Loucy (cell line): ENCODE data around the gene LRRC10B.

Experiments
- H2AFZ ChIP-seq: fragments of 200-600 bp; sonication (generic); 2 replicates; pipeline ENCODE4 v1.6.0; 2016; ENCODE audit warnings: antibody characterized with exemption, mild to moderate bottlenecking, low read length, moderate library complexity
- H3F3A ChIP-seq: fragments of 200-600 bp; 2 replicates; pipeline ENCODE4 v1.6.0; 2016; ENCODE audit warnings: antibody characterized with exemption, low read depth, mild to moderate bottlenecking
- H3K27me3 ChIP-seq: fragments of 200-600 bp; sonication (generic); 2 replicates; pipeline ENCODE4 v1.6.1; 2014; ENCODE audit warnings: low read length, mild to moderate bottlenecking; ENCODE audit not compliant: insufficient read depth, poor library complexity, severe bottlenecking
- H3K36me3 ChIP-seq: fragments of 200-600 bp; sonication (generic); 2 replicates; pipeline ENCODE4 v1.6.1; 2016; ENCODE audit warnings: low read length; ENCODE audit not compliant: insufficient read depth
- H3K4me1 ChIP-seq: fragments of 200-600 bp; sonication (generic); 2 replicates; pipeline ENCODE4 v1.5.1; 2014; ENCODE audit warnings: low read length, mild to moderate bottlenecking; ENCODE audit not compliant: insufficient read depth, poor library complexity, severe bottlenecking
- H3K4me2 ChIP-seq: fragments of 200-600 bp; sonication (generic); 2 replicates; pipeline ENCODE4 v1.6.0; 2014; ENCODE audit warnings: antibody characterized with exemption, low read length, low read depth, mild to moderate bottlenecking; ENCODE audit not compliant: poor library complexity, severe bottlenecking
- H3K4me3 ChIP-seq: fragments of 200-600 bp; sonication (generic); 2 replicates; pipeline ENCODE4 v1.5.1; 2014; ENCODE audit warnings: low read length, mild to moderate bottlenecking, mixed read lengths; ENCODE audit not compliant: poor library complexity, severe bottlenecking
- H3K79me2 ChIP-seq: fragments of 200-600 bp; sonication (generic); 2 replicates; pipeline ENCODE4 v1.6.1; 2014; ENCODE audit warnings: low read length; ENCODE audit not compliant: insufficient read depth
- H3K9ac ChIP-seq: fragments of 200-600 bp; sonication (generic); 2 replicates; pipeline ENCODE4 v1.6.0; 2014; ENCODE audit warnings: mild to moderate bottlenecking, low read depth, low read length, moderate library complexity; ENCODE audit not compliant: poor library complexity, severe bottlenecking
- H3K9me2 ChIP-seq: fragments of 200-600 bp; sonication (generic); replicated peaks from 2 replicates; pipeline ENCODE4 v1.6.1; 2016; ENCODE audit warnings: low read depth, low read length, mixed read lengths
- H3K9me3 ChIP-seq: fragments of 200-600 bp; sonication (generic); 2 replicates; pipeline ENCODE4 v1.6.1; 2014; ENCODE audit warnings: mild to moderate bottlenecking, antibody characterized with exemption, low read length, low read depth; ENCODE audit not compliant: insufficient read depth
- H4K20me1 ChIP-seq: fragments of 200-600 bp; sonication (generic); 2 replicates; pipeline ENCODE4 v1.6.0; 2014; ENCODE audit warnings: antibody characterized with exemption, low read length, mild to moderate bottlenecking; ENCODE audit not compliant: insufficient read depth, poor library complexity, severe bottlenecking
- CTCF ChIP-seq: fragments of 200-600 bp; sonication (generic); conservative IDR thresholded peaks from 2 replicates; pipeline ENCODE4 v1.5.1; 2014; ENCODE audit warnings: mild to moderate bottlenecking, antibody characterized with exemption, low read length
- EZH2phosphoT487 ChIP-seq: fragments of 200-600 bp; IDR thresholded peaks from 2 replicates; pipeline ENCODE4 v1.6.1; 2018; ENCODE audit warnings: antibody characterized with exemption, mild to moderate bottlenecking, moderate library complexity, borderline replicate concordance

LRRC10B gene

GRCh38 chr11:61480261-61480993 lies 28.1 kb upstream of the LRRC10B start:
- H3K4me2 ChIP-seq = no peak overlapping the region
- H3K79me2 ChIP-seq = no peaks in the 10 kb centered on the region

GRCh38 chr11:61480994-61481335 lies 27.6 kb upstream of the LRRC10B start:
- no peaks in the 10 kb centered on the region for H3F3A ChIP-seq
- H3K79me2 ChIP-seq = no peaks in the 10 kb centered on the region
- H3K9me3 ChIP-seq = no peaks in the 10 kb centered on the region
- H2AFZ ChIP-seq = no peak overlapping the region
- no peak overlapping the region for H3K9ac ChIP-seq
- H3K9me2 ChIP-seq = no peaks in the 10 kb centered on the region
- no peaks in the 10 kb centered on the region for H3K4me1 ChIP-seq
- no peaks in the 10 kb centered on the region for H4K20me1 ChIP-seq
- no peak overlapping the region for H3K4me2 ChIP-seq
- no peak overlapping the region for H3K4me3 ChIP-seq
- no peaks in the 10 kb centered on the region for H3K36me3 ChIP-seq
- TF ChIP-seq EZH2phosphoT487 (no peak), CTCF (no peak)
- H3K27me3 ChIP-seq = no peaks in the 10 kb centered on the region

More at GRCh38 chr11:61480261-61480993, 28.1 kb upstream of the LRRC10B start:
- Histone ChIP-seq H3K9ac (no peak overlapping the region), H3K27me3 (no peaks in the 10 kb centered on the region), H3K9me2 (no peaks in the 10 kb centered on the region), H2AFZ (no peak overlapping the region), H3K36me3 (no peaks in the 10 kb centered on the region), H4K20me1 (no peaks in the 10 kb centered on the region), H3K4me3 (no peak overlapping the region), H3F3A (no peaks in the 10 kb centered on the region), H3K4me1 (no peaks in the 10 kb centered on the region), H3K9me3 (no peaks in the 10 kb centered on the region)
- TF ChIP-seq EZH2phosphoT487 (no peak), CTCF (no peak)

GRCh38 chr11:61481806-61482205 lies 26.7 kb upstream of the LRRC10B start:
- no peak for TF ChIP-seq EZH2phosphoT487
- TF ChIP-seq CTCF = no peak
- Histone ChIP-seq H2AFZ (no peak overlapping the region), H3K79me2 (no peaks in the 10 kb centered on the region), H3K9ac (no peak overlapping the region), H3K4me1 (no peaks in the 10 kb centered on the region), H3K9me3 (no peaks in the 10 kb centered on the region), H3K4me2 (no peak overlapping the region), H4K20me1 (no peaks in the 10 kb centered on the region), H3K36me3 (no peaks in the 10 kb centered on the region), H3K27me3 (no peaks in the 10 kb centered on the region), H3K9me2 (no peaks in the 10 kb centered on the region), H3F3A (no peaks in the 10 kb centered on the region), H3K4me3 (no peak overlapping the region)
